ENCODE data around the gene ARL15.

Gene ARL15

DNA sequence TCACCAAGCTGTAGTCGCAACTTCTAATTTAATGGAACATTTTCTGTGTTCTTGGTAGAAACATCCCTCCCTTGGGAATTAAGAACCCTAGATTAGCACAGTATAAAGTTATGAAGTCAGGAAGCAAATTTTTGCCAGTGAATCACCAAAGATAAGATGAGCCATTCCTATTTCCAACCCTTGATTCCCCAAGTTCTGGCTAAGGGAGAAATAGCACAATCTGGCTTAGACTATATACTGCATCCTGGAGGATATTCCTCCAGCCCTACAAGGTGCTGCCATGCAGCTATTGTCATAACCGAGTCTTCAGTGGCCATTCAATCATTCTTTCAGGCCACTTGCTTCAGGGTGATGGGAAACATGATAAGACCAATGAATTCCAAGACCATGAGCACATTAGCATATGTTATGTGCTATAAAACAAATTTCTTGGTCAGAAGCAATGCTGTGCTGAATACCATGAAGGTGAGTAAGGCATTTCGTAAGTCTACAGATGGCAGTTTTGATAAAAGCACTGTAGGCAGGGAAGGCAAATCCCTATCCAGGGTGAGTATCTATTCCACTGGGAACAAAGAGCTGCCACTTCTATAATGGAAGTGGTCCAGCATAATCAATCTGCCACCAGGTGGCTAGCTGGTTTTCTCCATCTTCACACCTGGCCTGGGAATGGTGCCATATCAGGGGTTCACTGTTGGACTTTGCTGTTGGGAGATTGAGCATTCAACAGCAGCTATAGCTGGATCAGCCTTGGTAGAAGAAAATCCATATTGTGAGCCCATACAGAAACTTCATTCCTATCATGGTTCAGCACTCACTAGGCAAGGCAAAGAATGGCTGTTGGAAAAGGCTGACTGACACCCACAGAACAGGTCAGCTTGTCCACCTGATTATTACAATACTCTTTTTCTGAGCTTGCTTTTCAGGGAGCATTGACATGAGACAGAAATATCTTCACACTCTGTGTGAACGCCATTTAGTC is 19.6 kb upstream of the ARL15 start:
- no peaks in the 10 kb centered on the region for H3K27me3 ChIP-seq (ENCODE audit: low read depth, low read length)
- H3K9me3 ChIP-seq (ENCODE audit: control insufficient read depth in 1 of 2, low read length in 2 of 2) = peaks cover 0 to 6% of the 10 kb centered on the region in 2 donors
- H3K27ac ChIP-seq (ENCODE audit: low read length) = no peak overlapping the region
- H3K4me1 ChIP-seq (ENCODE audit: control insufficient read depth in 1 of 2, insufficient read depth in 2 of 2, low read length in 2 of 2) = no peaks in the 10 kb centered on the region
- H3K36me3 ChIP-seq (ENCODE audit: control insufficient read depth in 1 of 2, insufficient read depth in 2 of 2, low read length in 2 of 2) = no peaks in the 10 kb centered on the region
- no peak overlapping the region for H3K4me3 ChIP-seq (ENCODE audit: low read depth in 1 of 2, low read length in 2 of 2)

- Histone ChIP-seq H3K36me3 (ENCODE audit: control insufficient read depth in 1 of 2, insufficient read depth in 2 of 2, low read length in 2 of 2) (no peaks in the 10 kb centered on the region), H3K4me3 (ENCODE audit: low read depth in 1 of 2, low read length in 2 of 2) (no peak overlapping the region), H3K9me3 (ENCODE audit: control insufficient read depth in 1 of 2, low read length in 2 of 2) (no peaks in the 10 kb centered on the region), H3K4me1 (ENCODE audit: control insufficient read depth in 1 of 2, insufficient read depth in 2 of 2, low read length in 2 of 2) (no peaks in the 10 kb centered on the region), H3K27me3 (ENCODE audit: low read depth, low read length) (no peaks in the 10 kb centered on the region), H3K27ac (ENCODE audit: low read length) (no peak overlapping the region)
Measured at GRCh38 chr5:54326662-54327270, 16.4 kb upstream of the ARL15 start.

GRCh38 chr5:54325610-54326311 is 15.4 kb upstream of the ARL15 start:
- no peaks in the 10 kb centered on the region for H3K9me3 ChIP-seq (ENCODE audit: control insufficient read depth in 1 of 2, low read length in 2 of 2)
- no peaks in the 10 kb centered on the region for H3K36me3 ChIP-seq (ENCODE audit: control insufficient read depth in 1 of 2, insufficient read depth in 2 of 2, low read length in 2 of 2)
- no peaks in the 10 kb centered on the region for H3K27me3 ChIP-seq (ENCODE audit: low read depth, low read length)
- H3K4me1 ChIP-seq (ENCODE audit: control insufficient read depth in 1 of 2, insufficient read depth in 2 of 2, low read length in 2 of 2) = no peaks in the 10 kb centered on the region
- no peak overlapping the region for H3K27ac ChIP-seq (ENCODE audit: low read length)
- no peak overlapping the region for H3K4me3 ChIP-seq (ENCODE audit: low read depth in 1 of 2, low read length in 2 of 2)

DNA sequence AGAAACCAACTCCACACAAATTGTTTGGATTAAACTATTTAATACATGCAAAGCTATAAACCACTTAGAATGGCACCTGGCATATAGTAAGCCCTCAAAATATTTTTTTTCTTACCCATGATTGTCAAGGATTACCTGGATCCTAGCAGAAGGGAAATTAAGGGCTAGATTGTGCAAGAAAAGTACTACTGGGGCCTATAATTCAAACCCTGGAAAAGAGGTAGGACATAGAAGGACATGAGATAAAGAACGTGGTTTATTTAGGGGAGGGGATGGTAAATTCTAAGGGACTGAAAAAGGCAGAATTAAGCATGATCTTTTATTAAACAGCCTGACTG is 14.9 kb upstream of the ARL15 start:
- H3K4me3 ChIP-seq (ENCODE audit: low read depth in 1 of 2, low read length in 2 of 2) = no peak overlapping the region

GRCh38 chr5:54324651-54325271 is 14.4 kb upstream of the ARL15 start:
- no peak overlapping the region for H3K27ac ChIP-seq (ENCODE audit: low read length)
- no peaks in the 10 kb centered on the region for H3K36me3 ChIP-seq (ENCODE audit: control insufficient read depth in 1 of 2, insufficient read depth in 2 of 2, low read length in 2 of 2)
- H3K27me3 ChIP-seq (ENCODE audit: low read depth, low read length) = no peaks in the 10 kb centered on the region
- no peak overlapping the region for H3K4me3 ChIP-seq (ENCODE audit: low read depth in 1 of 2, low read length in 2 of 2)
- no peaks in the 10 kb centered on the region for H3K4me1 ChIP-seq (ENCODE audit: control insufficient read depth in 1 of 2, insufficient read depth in 2 of 2, low read length in 2 of 2)
- no peaks in the 10 kb centered on the region for H3K9me3 ChIP-seq (ENCODE audit: control insufficient read depth in 1 of 2, low read length in 2 of 2)

More for the DNA sequence above, 14.9 kb upstream of the ARL15 start:
- Histone ChIP-seq H3K36me3 (ENCODE audit: control insufficient read depth in 1 of 2, insufficient read depth in 2 of 2, low read length in 2 of 2) (no peaks in the 10 kb centered on the region), H3K4me1 (ENCODE audit: control insufficient read depth in 1 of 2, insufficient read depth in 2 of 2, low read length in 2 of 2) (no peaks in the 10 kb centered on the region), H3K9me3 (ENCODE audit: control insufficient read depth in 1 of 2, low read length in 2 of 2) (no peaks in the 10 kb centered on the region), H3K27me3 (ENCODE audit: low read depth, low read length) (no peaks in the 10 kb centered on the region), H3K27ac (ENCODE audit: low read length) (no peak overlapping the region)

DNA sequence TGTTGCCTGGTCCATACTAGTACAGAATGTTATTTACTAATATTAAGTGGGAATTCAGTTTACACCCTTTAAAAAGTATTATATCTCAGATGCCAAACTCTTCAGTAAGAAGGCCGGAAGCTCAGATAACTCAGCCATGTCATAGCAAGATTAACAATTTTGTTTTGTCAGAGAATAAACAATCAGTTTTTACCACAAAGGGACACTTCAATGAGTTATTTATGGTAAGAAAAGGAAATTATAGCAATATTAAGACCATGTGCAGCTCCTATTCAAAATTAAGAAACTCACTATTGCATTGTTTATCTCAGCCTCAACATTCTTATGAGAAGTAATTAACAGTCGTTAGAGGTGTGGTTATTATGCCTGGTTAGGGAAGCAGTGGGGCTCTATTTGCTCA is 13.1 kb upstream of the ARL15 start:
- Histone ChIP-seq H3K27me3 (ENCODE audit: low read depth, low read length) (no peaks in the 10 kb centered on the region), H3K9me3 (ENCODE audit: control insufficient read depth in 1 of 2, low read length in 2 of 2) (no peaks in the 10 kb centered on the region), H3K27ac (ENCODE audit: low read length) (no peak overlapping the region), H3K4me3 (ENCODE audit: low read depth in 1 of 2, low read length in 2 of 2) (no peak overlapping the region), H3K4me1 (ENCODE audit: control insufficient read depth in 1 of 2, insufficient read depth in 2 of 2, low read length in 2 of 2) (no peaks in the 10 kb centered on the region), H3K36me3 (ENCODE audit: control insufficient read depth in 1 of 2, insufficient read depth in 2 of 2, low read length in 2 of 2) (no peaks in the 10 kb centered on the region)

DNA sequence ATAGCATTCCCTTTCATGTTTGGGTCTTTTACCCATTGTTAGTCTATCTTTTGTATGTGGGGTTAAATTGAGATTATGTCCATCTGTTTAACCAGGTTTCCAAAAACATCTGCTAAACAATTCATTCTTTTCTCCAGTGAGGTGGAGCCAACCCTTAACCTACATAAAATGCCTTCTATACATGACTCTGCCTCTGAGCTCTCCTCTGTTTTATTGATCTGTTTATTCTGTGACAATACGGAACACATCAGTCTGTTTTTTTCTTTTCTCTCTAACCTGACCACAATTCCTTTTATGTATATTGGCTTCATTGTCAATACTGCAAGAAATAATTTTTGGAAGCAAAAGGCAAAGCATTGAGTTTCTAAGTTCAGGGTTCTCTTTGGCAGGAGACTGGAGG is 9.9 kb upstream of the ARL15 start:
- H3K9me3 ChIP-seq (ENCODE audit: control insufficient read depth in 1 of 2, low read length in 2 of 2) = no peaks in the 10 kb centered on the region
- no peaks in the 10 kb centered on the region for H3K27me3 ChIP-seq (ENCODE audit: low read depth, low read length)
- no peak overlapping the region for H3K27ac ChIP-seq (ENCODE audit: low read length)
- no peaks in the 10 kb centered on the region for H3K36me3 ChIP-seq (ENCODE audit: control insufficient read depth in 1 of 2, insufficient read depth in 2 of 2, low read length in 2 of 2)
- no peaks in the 10 kb centered on the region for H3K4me1 ChIP-seq (ENCODE audit: control insufficient read depth in 1 of 2, insufficient read depth in 2 of 2, low read length in 2 of 2)
- no peak overlapping the region for H3K4me3 ChIP-seq (ENCODE audit: low read depth in 1 of 2, low read length in 2 of 2)

DNA sequence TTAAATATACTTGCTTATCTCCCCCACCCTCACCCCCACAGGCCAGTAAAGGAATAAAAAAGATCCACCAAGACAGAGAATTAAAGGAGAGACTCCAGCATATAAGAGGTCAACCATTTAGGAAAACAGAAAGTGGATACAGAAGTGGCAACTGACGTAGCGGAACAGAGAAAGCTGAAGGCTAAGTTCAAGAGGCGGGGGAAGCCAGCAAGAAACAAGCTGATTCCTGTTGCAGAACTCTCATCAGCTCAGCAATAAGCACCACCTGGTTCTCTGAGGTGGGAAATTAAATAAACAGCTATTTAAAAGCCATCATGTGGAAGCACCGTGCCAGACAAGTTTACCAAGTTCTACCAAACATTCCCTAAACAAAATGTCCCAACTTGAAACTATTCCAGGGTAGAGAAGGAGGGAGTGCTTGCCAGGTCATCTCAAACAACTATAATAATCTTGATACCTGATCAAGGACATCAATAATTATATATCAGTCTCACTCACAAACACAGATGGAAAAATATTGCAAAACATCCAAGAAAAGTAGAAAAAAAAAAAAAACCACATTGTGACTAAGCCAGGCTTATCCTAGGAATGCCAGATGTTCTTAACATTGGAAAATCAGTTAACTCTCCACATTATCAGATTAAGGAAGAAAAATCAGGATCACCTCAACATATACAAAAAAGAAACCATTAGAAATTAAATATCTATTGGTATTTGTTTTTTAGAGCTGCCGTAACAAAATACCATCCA is 7.3 kb upstream of the ARL15 start:
- no peaks in the 10 kb centered on the region for H3K27me3 ChIP-seq (ENCODE audit: low read depth, low read length)
- H3K27ac ChIP-seq (ENCODE audit: low read length) = no peak overlapping the region
- H3K36me3 ChIP-seq (ENCODE audit: control insufficient read depth in 1 of 2, insufficient read depth in 2 of 2, low read length in 2 of 2) = no peaks in the 10 kb centered on the region
- H3K9me3 ChIP-seq (ENCODE audit: control insufficient read depth in 1 of 2, low read length in 2 of 2) = no peaks in the 10 kb centered on the region
- no peak overlapping the region for H3K4me3 ChIP-seq (ENCODE audit: low read depth in 1 of 2, low read length in 2 of 2)
- H3K4me1 ChIP-seq (ENCODE audit: control insufficient read depth in 1 of 2, insufficient read depth in 2 of 2, low read length in 2 of 2) = no peaks in the 10 kb centered on the region

- Histone ChIP-seq H3K9me3 (ENCODE audit: control insufficient read depth in 1 of 2, low read length in 2 of 2) (no peaks in the 10 kb centered on the region), H3K4me1 (ENCODE audit: control insufficient read depth in 1 of 2, insufficient read depth in 2 of 2, low read length in 2 of 2) (no peaks in the 10 kb centered on the region), H3K27ac (ENCODE audit: low read length) (no peak overlapping the region), H3K36me3 (ENCODE audit: control insufficient read depth in 1 of 2, insufficient read depth in 2 of 2, low read length in 2 of 2) (no peaks in the 10 kb centered on the region), H3K4me3 (ENCODE audit: low read depth in 1 of 2, low read length in 2 of 2) (no peak overlapping the region), H3K27me3 (ENCODE audit: low read depth, low read length) (no peaks in the 10 kb centered on the region)
Measured at GRCh38 chr5:54315736-54316528, 5.6 kb upstream of the ARL15 start.

Measured in muscle layer of duodenum (tissue), 2 donors.